ENCODE results near the gene AGAP1. TPM values are rescaled to one million over a fixed set of nuclear protein-coding genes. Genes with fewer than 3 reads are reported as not detected.

AGAP1 gene
- total and polyA plus RNA-seq, 2 donors (not counting 3 experiments of a cell fraction or from before 2014, with no cell fraction given), result 10.2 to 20.9 TPM

- H2AFZ ChIP-seq (ENCODE audit: low read depth, low read length), result no peak overlapping the region
- ChIA-PET POLR2A (no interaction called here), CTCF (interaction anchor here (0.5 to 1.7 kb wide), 4 partner anchors 14 to 194 kb away, joined by 3 to 5 read pairs (median 4); no protein-coding TSS in a partner anchor)
- no peaks in the 10 kb centered on the region for H3K36me3 ChIP-seq (ENCODE audit: control insufficient read depth in 2 of 2, extremely low read depth in 1 of 2, insufficient read depth in 2 of 2, low read length in 2 of 2)
- H3K4me1 ChIP-seq (ENCODE audit: control insufficient read depth, extremely low read depth, insufficient read depth, low read length), result no peaks in the 10 kb centered on the region
- dilution Hi-C loops (cut with MboI; ENCODE audit: extremely low pct_ligation_motif_present, low sequenced_read_pairs) (no loop called here), intact Hi-C loops (cut with micrococcal nuclease) (no loop called here)
- no peak for DNase-seq (ENCODE audit: low read depth, low spot score)
- no peak for FAIRE-seq
- no peaks in the 10 kb centered on the region for H3K9me1 ChIP-seq (replicated peaks; ENCODE audit: control insufficient read depth, extremely low read depth, insufficient read depth, low read length)
- H3K4me2 ChIP-seq (ENCODE audit: insufficient read depth, low read length), result no peak overlapping the region
- H3K9me3 ChIP-seq (replicated peaks; ENCODE audit: control insufficient read depth, insufficient read depth, low read length), result no peaks in the 10 kb centered on the region
- no TSS peak for BruUV-seq (replicated peaks)
- no peaks in the 10 kb centered on the region for H4K20me1 ChIP-seq (replicated peaks; ENCODE audit: control insufficient read depth, extremely low read depth, insufficient read depth, low read length)
- no peak overlapping the region for H3K27ac ChIP-seq (ENCODE audit: insufficient read depth, low read depth, low read length)
- no peak overlapping the region for H3K4me3 ChIP-seq (replicated peaks in 1 of 3; ENCODE audit: insufficient read depth in 1 of 3, low read depth in 1 of 3, low read length in 3 of 3)
- no peaks in the 10 kb centered on the region for H3K79me2 ChIP-seq (ENCODE audit: control insufficient read depth, insufficient read depth, low read length)
- H3K9ac ChIP-seq (replicated peaks; ENCODE audit: extremely low read depth, insufficient read depth, low read length), result no peak overlapping the region
- no peak for TF ChIP-seq MYC (IDR thresholded peaks at IDR 0.05; ENCODE audit: low read depth, low read length)
- no peaks in the 10 kb centered on the region for H3K27me3 ChIP-seq (ENCODE audit: control insufficient read depth in 2 of 2, insufficient read depth in 2 of 2, low read length in 2 of 2)
These were observed 429.0 kb downstream of the AGAP1 start for GRCh38 chr2:235922839-235923238.

GRCh38 chr2:235923859-235924674 lies 430.2 kb downstream of the AGAP1 start:
- H3K27ac ChIP-seq (ENCODE audit: insufficient read depth, low read depth, low read length), result no peak overlapping the region
- H4K20me1 ChIP-seq (replicated peaks; ENCODE audit: control insufficient read depth, extremely low read depth, insufficient read depth, low read length), result no peaks in the 10 kb centered on the region
- ChIA-PET POLR2A (no interaction called here), CTCF (interaction anchor here (1.2 to 1.5 kb wide), 2 partner anchors 12 to 13 kb away, joined by 5 to 6 read pairs; no protein-coding TSS in a partner anchor)
- no peaks in the 10 kb centered on the region for H3K9me1 ChIP-seq (replicated peaks; ENCODE audit: control insufficient read depth, extremely low read depth, insufficient read depth, low read length)
- TF ChIP-seq CTCF (IDR thresholded peaks at IDR 0.05; ENCODE audit: extremely low read depth in 1 of 2, insufficient read depth in 1 of 2, low read depth in 1 of 2, low read length in 2 of 2), result no peak
- TF ChIP-seq POLR2A (IDR thresholded peaks at IDR 0.05; ENCODE audit: low read depth, low read length), result no peak
- TF ChIP-seq MYC (IDR thresholded peaks at IDR 0.05; ENCODE audit: low read depth, low read length), result no peak
- TF ChIP-seq JUN (IDR thresholded peaks at IDR 0.05; ENCODE audit: borderline replicate concordance, insufficient read depth, insufficient read length, low read depth), result no peak
- TF ChIP-seq FOS (IDR thresholded peaks at IDR 0.05; ENCODE audit: borderline replicate concordance, insufficient read depth, low read length), result no peak
- TF ChIP-seq MAX (IDR thresholded peaks at IDR 0.05; ENCODE audit: insufficient read depth, insufficient read length), result no peak
- no peak for TF ChIP-seq GATA2 (IDR thresholded peaks at IDR 0.05; ENCODE audit: insufficient read depth, insufficient read length, low read depth, low read length)
- TF ChIP-seq EZH2 (IDR thresholded peaks at IDR 0.05; ENCODE audit: borderline replicate concordance, low read depth, low read length, severe bottlenecking), result no peak
- TF ChIP-seq POLR2AphosphoS5 (IDR thresholded peaks at IDR 0.05; ENCODE audit: insufficient read depth, low read depth, low read length), result no peak
- no peak overlapping the region for H2AFZ ChIP-seq (ENCODE audit: low read depth, low read length)
- no peak overlapping the region for H3K9ac ChIP-seq (replicated peaks; ENCODE audit: extremely low read depth, insufficient read depth, low read length)
- no peak for DNase-seq (ENCODE audit: low read depth, low spot score)
- dilution Hi-C loops (cut with MboI; ENCODE audit: extremely low pct_ligation_motif_present, low sequenced_read_pairs) (no loop called here), intact Hi-C loops (cut with micrococcal nuclease) (no loop called here)
- H3K9me3 ChIP-seq (replicated peaks; ENCODE audit: control insufficient read depth, insufficient read depth, low read length), result no peaks in the 10 kb centered on the region
- BruUV-seq (replicated peaks), result no TSS peak
- no peaks in the 10 kb centered on the region for H3K27me3 ChIP-seq (ENCODE audit: control insufficient read depth in 2 of 2, insufficient read depth in 2 of 2, low read length in 2 of 2)
- no peak for FAIRE-seq
- H3K4me2 ChIP-seq (ENCODE audit: insufficient read depth, low read length), result no peak overlapping the region
- no peak overlapping the region for H3K4me3 ChIP-seq (replicated peaks in 1 of 3; ENCODE audit: insufficient read depth in 1 of 3, low read depth in 1 of 3, low read length in 3 of 3)
- no peaks in the 10 kb centered on the region for H3K36me3 ChIP-seq (ENCODE audit: control insufficient read depth in 2 of 2, extremely low read depth in 1 of 2, insufficient read depth in 2 of 2, low read length in 2 of 2)
- no peaks in the 10 kb centered on the region for H3K79me2 ChIP-seq (ENCODE audit: control insufficient read depth, insufficient read depth, low read length)
- no peaks in the 10 kb centered on the region for H3K4me1 ChIP-seq (ENCODE audit: control insufficient read depth, extremely low read depth, insufficient read depth, low read length)

Data from endothelial cell of umbilical vein (primary cell).